Measurements from ENCODE around the gene SORCS2. TPM values are rescaled to one million over a fixed set of nuclear protein-coding genes. Genes with fewer than 3 reads are reported as not detected.

The SORCS2 gene
- total RNA-seq, 1 experiment from 2014 or later: 0.06 TPM

DNA sequence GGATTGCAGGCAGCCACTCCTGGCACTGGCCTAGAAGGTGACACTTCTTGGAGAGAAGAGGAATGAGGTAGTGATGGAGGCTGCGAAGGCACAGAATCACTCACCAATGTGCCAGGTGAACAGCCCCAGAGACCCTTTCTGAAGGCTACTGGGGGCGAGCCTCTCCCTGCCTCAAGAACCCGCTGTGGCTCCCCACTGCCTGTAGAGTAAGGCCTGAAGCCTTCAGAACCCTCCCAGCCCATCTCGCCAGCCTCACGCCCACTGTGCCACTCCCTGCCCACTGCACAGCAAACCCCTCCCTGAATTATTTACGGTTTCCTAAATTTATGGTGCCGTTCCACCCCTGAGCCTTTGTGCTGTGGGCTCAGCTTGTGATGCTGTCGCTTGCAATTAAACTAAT lies 24.2 kb upstream of the SORCS2 start:
- ChIA-PET POLR2A (ENCODE audit: low non-redundant PET) (no interaction called here), CTCF (no interaction called here)
- no TSS peak for BruUV-seq (replicated peaks)
- no peaks in the 10 kb centered on the region for H3K4me1 ChIP-seq (ENCODE audit: insufficient read depth, low read length, poor library complexity, severe bottlenecking)
- no peaks in the 10 kb centered on the region for H3K9me3 ChIP-seq (ENCODE audit: low read depth, low read length, poor library complexity, severe bottlenecking)
- DNase-seq (ENCODE audit: low spot score): no peak
- no peak overlapping the region for H3K4me3 ChIP-seq (ENCODE audit: low read depth, low read length, poor library complexity, severe bottlenecking)
- TF ChIP-seq, protein P1, sequence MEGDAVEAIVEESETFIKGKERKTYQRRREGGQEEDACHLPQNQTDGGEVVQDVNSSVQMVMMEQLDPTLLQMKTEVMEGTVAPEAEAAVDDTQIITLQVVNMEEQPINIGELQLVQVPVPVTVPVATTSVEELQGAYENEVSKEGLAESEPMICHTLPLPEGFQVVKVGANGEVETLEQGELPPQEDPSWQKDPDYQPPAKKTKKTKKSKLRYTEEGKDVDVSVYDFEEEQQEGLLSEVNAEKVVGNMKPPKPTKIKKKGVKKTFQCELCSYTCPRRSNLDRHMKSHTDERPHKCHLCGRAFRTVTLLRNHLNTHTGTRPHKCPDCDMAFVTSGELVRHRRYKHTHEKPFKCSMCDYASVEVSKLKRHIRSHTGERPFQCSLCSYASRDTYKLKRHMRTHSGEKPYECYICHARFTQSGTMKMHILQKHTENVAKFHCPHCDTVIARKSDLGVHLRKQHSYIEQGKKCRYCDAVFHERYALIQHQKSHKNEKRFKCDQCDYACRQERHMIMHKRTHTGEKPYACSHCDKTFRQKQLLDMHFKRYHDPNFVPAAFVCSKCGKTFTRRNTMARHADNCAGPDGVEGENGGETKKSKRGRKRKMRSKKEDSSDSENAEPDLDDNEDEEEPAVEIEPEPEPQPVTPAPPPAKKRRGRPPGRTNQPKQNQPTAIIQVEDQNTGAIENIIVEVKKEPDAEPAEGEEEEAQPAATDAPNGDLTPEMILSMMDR (conservative IDR thresholded peaks at IDR 0.05; ENCODE audit: low read depth, low read length): no peak
- TF ChIP-seq EZH2 (IDR thresholded peaks at IDR 0.05; ENCODE audit: borderline replicate concordance, low read depth, low read length, poor library complexity, severe bottlenecking): no peak
- no peaks in the 10 kb centered on the region for H3K36me3 ChIP-seq (ENCODE audit: insufficient read depth, low read length, poor library complexity, severe bottlenecking)
- H3K27ac ChIP-seq (ENCODE audit: low read depth, low read length, poor library complexity, severe bottlenecking): no peak overlapping the region
- intact Hi-C loops (cut with micrococcal nuclease; ENCODE audit: unreplicated experiment): no loop called here
- peaks cover 2% of the 10 kb centered on the region for H3K27me3 ChIP-seq (replicated peaks; ENCODE audit: insufficient read depth, low read depth, low read length, poor library complexity)

GRCh38 chr4:7169134-7169533 lies 23.2 kb upstream of the SORCS2 start:
- no peak for DNase-seq (ENCODE audit: low spot score)
- H3K27me3 ChIP-seq (replicated peaks; ENCODE audit: insufficient read depth, low read depth, low read length, poor library complexity): peaks cover 2% of the 10 kb centered on the region
- TF ChIP-seq EZH2 (IDR thresholded peaks at IDR 0.05; ENCODE audit: borderline replicate concordance, low read depth, low read length, poor library complexity, severe bottlenecking): no peak
- TF ChIP-seq, protein P1 (conservative IDR thresholded peaks at IDR 0.05; ENCODE audit: low read depth, low read length): no peak
- H3K4me1 ChIP-seq (ENCODE audit: insufficient read depth, low read length, poor library complexity, severe bottlenecking): no peaks in the 10 kb centered on the region
- H3K9me3 ChIP-seq (ENCODE audit: low read depth, low read length, poor library complexity, severe bottlenecking): no peaks in the 10 kb centered on the region
- no peak overlapping the region for H3K4me3 ChIP-seq (ENCODE audit: low read depth, low read length, poor library complexity, severe bottlenecking)
- intact Hi-C loops (cut with micrococcal nuclease; ENCODE audit: unreplicated experiment): no loop called here
- no peak overlapping the region for H3K27ac ChIP-seq (ENCODE audit: low read depth, low read length, poor library complexity, severe bottlenecking)
- ChIA-PET CTCF (no interaction called here), POLR2A (ENCODE audit: low non-redundant PET) (no interaction called here)
- BruUV-seq (replicated peaks): no TSS peak
- no peaks in the 10 kb centered on the region for H3K36me3 ChIP-seq (ENCODE audit: insufficient read depth, low read length, poor library complexity, severe bottlenecking)

GRCh38 chr4:7170012-7170411 lies 22.3 kb upstream of the SORCS2 start:
- no peak overlapping the region for H3K27ac ChIP-seq (ENCODE audit: low read depth, low read length, poor library complexity, severe bottlenecking)
- TF ChIP-seq EZH2 (IDR thresholded peaks at IDR 0.05; ENCODE audit: borderline replicate concordance, low read depth, low read length, poor library complexity, severe bottlenecking): no peak
- TF ChIP-seq, protein P1 (conservative IDR thresholded peaks at IDR 0.05; ENCODE audit: low read depth, low read length): no peak
- no peak overlapping the region for H3K4me3 ChIP-seq (ENCODE audit: low read depth, low read length, poor library complexity, severe bottlenecking)
- H3K36me3 ChIP-seq (ENCODE audit: insufficient read depth, low read length, poor library complexity, severe bottlenecking): no peaks in the 10 kb centered on the region
- POLR2A ChIA-PET (ENCODE audit: low non-redundant PET): no interaction called here
- no peaks in the 10 kb centered on the region for H3K4me1 ChIP-seq (ENCODE audit: insufficient read depth, low read length, poor library complexity, severe bottlenecking)
- BruUV-seq (replicated peaks): no TSS peak
- intact Hi-C loops (cut with micrococcal nuclease; ENCODE audit: unreplicated experiment): no loop called here
- no peak for DNase-seq (ENCODE audit: low spot score)
- no peaks in the 10 kb centered on the region for H3K9me3 ChIP-seq (ENCODE audit: low read depth, low read length, poor library complexity, severe bottlenecking)
- CTCF ChIA-PET: no interaction called here
- H3K27me3 ChIP-seq (replicated peaks; ENCODE audit: insufficient read depth, low read depth, low read length, poor library complexity): peaks cover 2% of the 10 kb centered on the region

Measured in A673 (cell line).